Mucosa of stomach (tissue), 1 donor: Measurements from ENCODE around the gene QPCT.

Experiments used
- H3K27me3 ChIP-seq: one replicate; pipeline ENCODE4 v1.7.0; 2013; ENCODE audit warnings: mild to moderate bottlenecking, low read length; ENCODE audit not compliant: control insufficient read depth, insufficient read depth
- H3K36me3 ChIP-seq: one replicate; pipeline ENCODE4 v1.7.0; 2013; ENCODE audit warnings: low read length; ENCODE audit not compliant: control insufficient read depth, insufficient read depth
- H3K4me1 ChIP-seq: one replicate; pipeline ENCODE4 v1.7.0; 2013; ENCODE audit warnings: mild to moderate bottlenecking, low read length; ENCODE audit not compliant: control insufficient read depth, insufficient read depth
- H3K4me3 ChIP-seq: one replicate; pipeline ENCODE4 v1.7.0; 2013; ENCODE audit warnings: low read length
- H3K9ac ChIP-seq: one replicate; pipeline ENCODE4 v1.7.0; 2013; ENCODE audit warnings: mild to moderate bottlenecking, low read length, moderate library complexity
- H3K9me3 ChIP-seq: one replicate; pipeline ENCODE4 v1.7.0; 2013; ENCODE audit warnings: mild to moderate bottlenecking, low read length, moderate library complexity; ENCODE audit not compliant: control insufficient read depth
- donor health status: Pancreatic carcinoma.

Gene QPCT

GRCh38 chr2:37349231-37349860 is 4.9 kb downstream of the QPCT start:
- no peak overlapping the region for H3K4me3 ChIP-seq
- H3K4me1 ChIP-seq = peaks cover 9% of the 10 kb centered on the region
- H3K27me3 ChIP-seq = peaks cover 3% of the 10 kb centered on the region
- no peak overlapping the region for H3K9ac ChIP-seq
- no peaks in the 10 kb centered on the region for H3K36me3 ChIP-seq
- no peaks in the 10 kb centered on the region for H3K9me3 ChIP-seq

- no peaks in the 10 kb centered on the region for H3K9me3 ChIP-seq
- H3K4me1 ChIP-seq = peaks cover 9% of the 10 kb centered on the region
- no peaks in the 10 kb centered on the region for H3K36me3 ChIP-seq
- peaks cover 3% of the 10 kb centered on the region for H3K27me3 ChIP-seq
- H3K9ac ChIP-seq = no peak overlapping the region
- no peak overlapping the region for H3K4me3 ChIP-seq
These were observed 5.6 kb downstream of the QPCT start for GRCh38 chr2:37350034-37350433.

GRCh38 chr2:37354531-37354930 is 10.1 kb downstream of the QPCT start:
- Histone ChIP-seq H3K27me3 (no peaks in the 10 kb centered on the region), H3K9me3 (no peaks in the 10 kb centered on the region), H3K9ac (no peak overlapping the region), H3K4me3 (no peak overlapping the region), H3K36me3 (no peaks in the 10 kb centered on the region), H3K4me1 (peaks cover 9% of the 10 kb centered on the region)

GRCh38 chr2:37355735-37356134 is 11.3 kb downstream of the QPCT start:
- Histone ChIP-seq H3K4me1 (no peaks in the 10 kb centered on the region), H3K27me3 (no peaks in the 10 kb centered on the region), H3K9ac (no peak overlapping the region), H3K4me3 (no peak overlapping the region), H3K36me3 (no peaks in the 10 kb centered on the region), H3K9me3 (no peaks in the 10 kb centered on the region)

- Histone ChIP-seq H3K9me3 (no peaks in the 10 kb centered on the region), H3K9ac (no peak overlapping the region), H3K36me3 (no peaks in the 10 kb centered on the region), H3K4me3 (no peak overlapping the region), H3K4me1 (no peaks in the 10 kb centered on the region), H3K27me3 (no peaks in the 10 kb centered on the region)
These were observed 11.9 kb downstream of the QPCT start for GRCh38 chr2:37356299-37356698.

- H3K9ac ChIP-seq = no peak overlapping the region
These were observed 12.6 kb downstream of the QPCT start for GRCh38 chr2:37357069-37357468.

GRCh38 chr2:37357530-37357929 is 13.1 kb downstream of the QPCT start:
- Histone ChIP-seq H3K4me3 (no peak overlapping the region), H3K9me3 (no peaks in the 10 kb centered on the region), H3K9ac (no peak overlapping the region), H3K36me3 (no peaks in the 10 kb centered on the region), H3K27me3 (no peaks in the 10 kb centered on the region), H3K4me1 (no peaks in the 10 kb centered on the region)

More at GRCh38 chr2:37357069-37357468, 12.6 kb downstream of the QPCT start:
- Histone ChIP-seq H3K4me3 (no peak overlapping the region), H3K27me3 (no peaks in the 10 kb centered on the region), H3K4me1 (no peaks in the 10 kb centered on the region), H3K9me3 (no peaks in the 10 kb centered on the region), H3K36me3 (no peaks in the 10 kb centered on the region)

GRCh38 chr2:37358466-37358865 is 14.0 kb downstream of the QPCT start:
- no peaks in the 10 kb centered on the region for H3K9me3 ChIP-seq
- no peak overlapping the region for H3K4me3 ChIP-seq
- no peak overlapping the region for H3K9ac ChIP-seq
- no peaks in the 10 kb centered on the region for H3K36me3 ChIP-seq
- no peaks in the 10 kb centered on the region for H3K4me1 ChIP-seq
- H3K27me3 ChIP-seq = no peaks in the 10 kb centered on the region

GRCh38 chr2:37361216-37361815 is 16.9 kb downstream of the QPCT start:
- Histone ChIP-seq H3K9me3 (no peaks in the 10 kb centered on the region), H3K9ac (no peak overlapping the region)

GRCh38 chr2:37361994-37362698 is 17.7 kb downstream of the QPCT start:
- H3K9ac ChIP-seq = no peak overlapping the region
- H3K9me3 ChIP-seq = no peaks in the 10 kb centered on the region
- H3K27me3 ChIP-seq = no peaks in the 10 kb centered on the region
- no peak overlapping the region for H3K4me3 ChIP-seq
- H3K36me3 ChIP-seq = no peaks in the 10 kb centered on the region
- no peaks in the 10 kb centered on the region for H3K4me1 ChIP-seq

More at GRCh38 chr2:37361216-37361815, 16.9 kb downstream of the QPCT start:
- Histone ChIP-seq H3K36me3 (no peaks in the 10 kb centered on the region), H3K4me3 (no peak overlapping the region), H3K4me1 (no peaks in the 10 kb centered on the region), H3K27me3 (no peaks in the 10 kb centered on the region)

- Histone ChIP-seq H3K9me3 (no peaks in the 10 kb centered on the region), H3K4me1 (no peaks in the 10 kb centered on the region), H3K27me3 (no peaks in the 10 kb centered on the region), H3K9ac (no peak overlapping the region), H3K36me3 (no peaks in the 10 kb centered on the region), H3K4me3 (no peak overlapping the region)
These were observed 19.9 kb downstream of the QPCT start for GRCh38 chr2:37364351-37364750.

- H3K9ac ChIP-seq = no peak overlapping the region
These were observed 21.2 kb downstream of the QPCT start for GRCh38 chr2:37365669-37366068.

More at GRCh38 chr2:37365669-37366068, 21.2 kb downstream of the QPCT start:
- H3K36me3 ChIP-seq = no peaks in the 10 kb centered on the region
- no peaks in the 10 kb centered on the region for H3K9me3 ChIP-seq
- no peaks in the 10 kb centered on the region for H3K27me3 ChIP-seq
- H3K4me3 ChIP-seq = no peak overlapping the region
- no peaks in the 10 kb centered on the region for H3K4me1 ChIP-seq
